Epithelial cell of proximal tubule (primary cell): ENCODE measurements around the gene NAMPT. TPM values are rescaled to one million over a fixed set of nuclear protein-coding genes. Genes with fewer than 3 reads are reported as not detected.

Experiments used
- DNase-seq: peaks from one replicate; pipeline ENCODE4 v3.0.0-alpha.2; 2011; ENCODE audit warnings: low read depth
- H3K4me3 ChIP-seq: 2 replicates; pipeline ENCODE4 v1.5.1; 2011; ENCODE audit warnings: low read depth, mild to moderate bottlenecking, low read length
- CTCF ChIP-seq: conservative IDR thresholded peaks from 2 replicates; pipeline ENCODE4 v1.5.1; 2012; ENCODE audit warnings: low read depth, mild to moderate bottlenecking, low read length
- total RNA-seq: library from RNA; depleted of rRNA; stranded (reverse); fragments of >200 nt; gene quantifications from 2 replicates; pipeline ENCODE4 v1.2.3, GENCODE V29; 2015

The NAMPT gene
- total RNA-seq, 1 donor from 2014 or later = 81.0 TPM

GRCh38 chr7:106285051-106285854 is 470 bp upstream of the NAMPT start:
- peak; percentile 75 for DNase-seq
- TF ChIP-seq CTCF = no peak
- peak overlapping the region; percentile 92 for H3K4me3 ChIP-seq

GRCh38 chr7:106283831-106284713 is 711 bp downstream of the NAMPT start:
- no peak for TF ChIP-seq CTCF
- DNase-seq = no peak
- H3K4me3 ChIP-seq = peak overlapping the region; percentile 92

- peak overlapping the region; percentile 92 for H3K4me3 ChIP-seq
- TF ChIP-seq CTCF = no peak
- no peak for DNase-seq
These were observed 1.3 kb downstream of the NAMPT start for GRCh38 chr7:106283501-106283830.

GRCh38 chr7:106282852-106283251 is 1.9 kb downstream of the NAMPT start:
- no peak for TF ChIP-seq CTCF
- DNase-seq = no peak
- H3K4me3 ChIP-seq = peak overlapping the region; percentile 92

GRCh38 chr7:106282390-106282789 is 2.4 kb downstream of the NAMPT start:
- H3K4me3 ChIP-seq = peak overlapping the region; percentile 92
- no peak for TF ChIP-seq CTCF

GRCh38 chr7:106281585-106282318 is 3.0 kb downstream of the NAMPT start:
- H3K4me3 ChIP-seq = peak overlapping the region; percentile 92
- no peak for TF ChIP-seq CTCF
- no peak for DNase-seq

More at GRCh38 chr7:106282390-106282789, 2.4 kb downstream of the NAMPT start:
- no peak for DNase-seq
